Fibroblast of lung (primary cell): ENCODE data around the gene NHS.

Experiments used
- EZH2 ChIP-seq: IDR thresholded peaks from 2 replicates; pipeline ENCODE4 v1.5.1; 2012; ENCODE audit warnings: low read length, control low read depth, mild to moderate bottlenecking; ENCODE audit errors: missing control alignments
- TF ChIP-seq, protein P1 (sequence below), 2 donors: IDR thresholded peaks in 1 of 2; conservative IDR thresholded peaks in 1 of 2; 1 replicate in 1 of 2; 2 replicates in 1 of 2; pipeline ENCODE4 v1.5.1; 2011 to 2012; ENCODE audit warnings: low read length in 2 of 2, control low read depth in 1 of 2, inconsistent platforms in 1 of 2, low read depth in 1 of 2, mild to moderate bottlenecking in 1 of 2

- no peak for TF ChIP-seq EZH2
- TF ChIP-seq, protein P1, sequence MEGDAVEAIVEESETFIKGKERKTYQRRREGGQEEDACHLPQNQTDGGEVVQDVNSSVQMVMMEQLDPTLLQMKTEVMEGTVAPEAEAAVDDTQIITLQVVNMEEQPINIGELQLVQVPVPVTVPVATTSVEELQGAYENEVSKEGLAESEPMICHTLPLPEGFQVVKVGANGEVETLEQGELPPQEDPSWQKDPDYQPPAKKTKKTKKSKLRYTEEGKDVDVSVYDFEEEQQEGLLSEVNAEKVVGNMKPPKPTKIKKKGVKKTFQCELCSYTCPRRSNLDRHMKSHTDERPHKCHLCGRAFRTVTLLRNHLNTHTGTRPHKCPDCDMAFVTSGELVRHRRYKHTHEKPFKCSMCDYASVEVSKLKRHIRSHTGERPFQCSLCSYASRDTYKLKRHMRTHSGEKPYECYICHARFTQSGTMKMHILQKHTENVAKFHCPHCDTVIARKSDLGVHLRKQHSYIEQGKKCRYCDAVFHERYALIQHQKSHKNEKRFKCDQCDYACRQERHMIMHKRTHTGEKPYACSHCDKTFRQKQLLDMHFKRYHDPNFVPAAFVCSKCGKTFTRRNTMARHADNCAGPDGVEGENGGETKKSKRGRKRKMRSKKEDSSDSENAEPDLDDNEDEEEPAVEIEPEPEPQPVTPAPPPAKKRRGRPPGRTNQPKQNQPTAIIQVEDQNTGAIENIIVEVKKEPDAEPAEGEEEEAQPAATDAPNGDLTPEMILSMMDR (conservative IDR thresholded peaks at IDR 0.05 in 1 of 2, IDR thresholded peaks at IDR 0.05 in 1 of 2; ENCODE audit: low read depth in 1 of 2, low read length in 2 of 2), result no peak
Measured at GRCh38 chrX:17580539-17581152, 205.6 kb downstream of the NHS start.
